Measurements from ENCODE around the gene ADAMTSL1.

Gene ADAMTSL1

GRCh38 chr9:18605766-18606180 lies 131.8 kb downstream of the ADAMTSL1 start:
- Histone ChIP-seq H3K4me2 (ENCODE audit: low read depth, low read length, poor library complexity, severe bottlenecking) (no peak overlapping the region), H3K9ac (ENCODE audit: low read length) (no peak overlapping the region), H3K36me3 (ENCODE audit: low read length) (no peaks in the 10 kb centered on the region), H3K27me3 (ENCODE audit: low read length) (no peaks in the 10 kb centered on the region), H3K9me3 (ENCODE audit: insufficient read depth, low read length) (no peaks in the 10 kb centered on the region), H3K27ac (ENCODE audit: low read depth, low read length) (no peak overlapping the region), H3K79me2 (ENCODE audit: insufficient read depth, low read length) (no peaks in the 10 kb centered on the region), H4K20me1 (ENCODE audit: low read depth, low read length) (no peaks in the 10 kb centered on the region), H3K4me3 (ENCODE audit: insufficient read depth, low read length, poor library complexity, severe bottlenecking) (no peak overlapping the region), H2AFZ (ENCODE audit: low read depth, low read length, severe bottlenecking) (no peak overlapping the region), H3K9me2 (replicated peaks; ENCODE audit: insufficient read depth, low read length) (no peaks in the 10 kb centered on the region), H3F3A (ENCODE audit: insufficient read depth) (no peaks in the 10 kb centered on the region)
- TF ChIP-seq EZH2phosphoT487 (conservative IDR thresholded peaks at IDR 0.05; ENCODE audit: low read length) = no peak
- TF ChIP-seq, protein P1, sequence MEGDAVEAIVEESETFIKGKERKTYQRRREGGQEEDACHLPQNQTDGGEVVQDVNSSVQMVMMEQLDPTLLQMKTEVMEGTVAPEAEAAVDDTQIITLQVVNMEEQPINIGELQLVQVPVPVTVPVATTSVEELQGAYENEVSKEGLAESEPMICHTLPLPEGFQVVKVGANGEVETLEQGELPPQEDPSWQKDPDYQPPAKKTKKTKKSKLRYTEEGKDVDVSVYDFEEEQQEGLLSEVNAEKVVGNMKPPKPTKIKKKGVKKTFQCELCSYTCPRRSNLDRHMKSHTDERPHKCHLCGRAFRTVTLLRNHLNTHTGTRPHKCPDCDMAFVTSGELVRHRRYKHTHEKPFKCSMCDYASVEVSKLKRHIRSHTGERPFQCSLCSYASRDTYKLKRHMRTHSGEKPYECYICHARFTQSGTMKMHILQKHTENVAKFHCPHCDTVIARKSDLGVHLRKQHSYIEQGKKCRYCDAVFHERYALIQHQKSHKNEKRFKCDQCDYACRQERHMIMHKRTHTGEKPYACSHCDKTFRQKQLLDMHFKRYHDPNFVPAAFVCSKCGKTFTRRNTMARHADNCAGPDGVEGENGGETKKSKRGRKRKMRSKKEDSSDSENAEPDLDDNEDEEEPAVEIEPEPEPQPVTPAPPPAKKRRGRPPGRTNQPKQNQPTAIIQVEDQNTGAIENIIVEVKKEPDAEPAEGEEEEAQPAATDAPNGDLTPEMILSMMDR (IDR thresholded peaks at IDR 0.05; ENCODE audit: insufficient read depth, low read length, poor library complexity, severe bottlenecking) = no peak

GRCh38 chr9:18606281-18606680 lies 132.3 kb downstream of the ADAMTSL1 start:
- H3K4me3 ChIP-seq (ENCODE audit: insufficient read depth, low read length, poor library complexity, severe bottlenecking) = no peak overlapping the region
- no peak overlapping the region for H3K4me2 ChIP-seq (ENCODE audit: low read depth, low read length, poor library complexity, severe bottlenecking)
- H3F3A ChIP-seq (ENCODE audit: insufficient read depth) = no peaks in the 10 kb centered on the region
- H3K27me3 ChIP-seq (ENCODE audit: low read length) = no peaks in the 10 kb centered on the region
- H4K20me1 ChIP-seq (ENCODE audit: low read depth, low read length) = no peaks in the 10 kb centered on the region
- H3K9me3 ChIP-seq (ENCODE audit: insufficient read depth, low read length) = no peaks in the 10 kb centered on the region
- no peak overlapping the region for H3K27ac ChIP-seq (ENCODE audit: low read depth, low read length)
- H3K36me3 ChIP-seq (ENCODE audit: low read length) = no peaks in the 10 kb centered on the region
- H2AFZ ChIP-seq (ENCODE audit: low read depth, low read length, severe bottlenecking) = no peak overlapping the region
- no peaks in the 10 kb centered on the region for H3K9me2 ChIP-seq (replicated peaks; ENCODE audit: insufficient read depth, low read length)
- H3K79me2 ChIP-seq (ENCODE audit: insufficient read depth, low read length) = no peaks in the 10 kb centered on the region
- TF ChIP-seq, protein P1 (IDR thresholded peaks at IDR 0.05; ENCODE audit: insufficient read depth, low read length, poor library complexity, severe bottlenecking) = no peak
- TF ChIP-seq EZH2phosphoT487 (conservative IDR thresholded peaks at IDR 0.05; ENCODE audit: low read length) = no peak
- H3K9ac ChIP-seq (ENCODE audit: low read length) = no peak overlapping the region

DNA sequence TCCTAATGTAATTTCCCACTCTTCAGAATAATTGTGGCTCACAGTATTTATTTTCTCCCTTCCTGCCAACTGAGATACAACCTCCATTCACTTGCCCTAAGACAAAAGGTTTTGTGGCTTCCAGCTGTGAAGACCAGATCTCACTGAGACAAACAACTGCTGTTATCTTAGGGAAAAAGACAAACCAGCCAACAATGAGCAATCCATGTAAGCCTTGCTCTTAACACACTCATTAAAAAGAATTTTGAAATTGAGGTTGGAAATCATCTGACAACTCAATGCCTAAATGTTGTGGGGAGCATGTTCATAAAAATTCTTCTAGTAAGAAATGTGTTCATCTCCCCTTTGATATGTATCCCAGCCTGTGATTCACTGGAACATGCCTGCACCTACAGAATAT lies 132.9 kb downstream of the ADAMTSL1 start:
- Histone ChIP-seq H3K27me3 (ENCODE audit: low read length) (no peaks in the 10 kb centered on the region), H3K4me3 (ENCODE audit: insufficient read depth, low read length, poor library complexity, severe bottlenecking) (no peak overlapping the region), H4K20me1 (ENCODE audit: low read depth, low read length) (no peaks in the 10 kb centered on the region), H3F3A (ENCODE audit: insufficient read depth) (no peaks in the 10 kb centered on the region), H3K27ac (ENCODE audit: low read depth, low read length) (no peak overlapping the region), H3K36me3 (ENCODE audit: low read length) (no peaks in the 10 kb centered on the region), H2AFZ (ENCODE audit: low read depth, low read length, severe bottlenecking) (no peak overlapping the region), H3K9me2 (replicated peaks; ENCODE audit: insufficient read depth, low read length) (no peaks in the 10 kb centered on the region), H3K79me2 (ENCODE audit: insufficient read depth, low read length) (no peaks in the 10 kb centered on the region), H3K4me2 (ENCODE audit: low read depth, low read length, poor library complexity, severe bottlenecking) (no peak overlapping the region), H3K9me3 (ENCODE audit: insufficient read depth, low read length) (no peaks in the 10 kb centered on the region), H3K9ac (ENCODE audit: low read length) (no peak overlapping the region)
- TF ChIP-seq EZH2phosphoT487 (conservative IDR thresholded peaks at IDR 0.05; ENCODE audit: low read length) = no peak
- TF ChIP-seq, protein P1 (IDR thresholded peaks at IDR 0.05; ENCODE audit: insufficient read depth, low read length, poor library complexity, severe bottlenecking) = no peak

Data from SU-DHL-6 (cell line).